ENCODE results near the gene RBM11.

RBM11 gene

GRCh38 chr21:14263879-14264278, 47.9 kb downstream of the RBM11 start:
- H2AFZ ChIP-seq (ENCODE audit: low read depth, low read length), result no peak overlapping the region
- H3K4me2 ChIP-seq (ENCODE audit: insufficient read depth, low read length), result no peak overlapping the region
- no peaks in the 10 kb centered on the region for H4K20me1 ChIP-seq (ENCODE audit: insufficient read depth, low read length)
- no peak overlapping the region for H3K27ac ChIP-seq (ENCODE audit: low read length)
- no peaks in the 10 kb centered on the region for H3K4me1 ChIP-seq (ENCODE audit: insufficient read depth, low read length)
- TF ChIP-seq EZH2 (IDR thresholded peaks at IDR 0.05; ENCODE audit: borderline replicate concordance, low read depth, low read length, severe bottlenecking) (no peak), CTCF (IDR thresholded peaks at IDR 0.05; ENCODE audit: borderline replicate concordance, extremely low read depth, low read length, poor library complexity, severe bottlenecking) (no peak)
- H3K36me3 ChIP-seq (ENCODE audit: insufficient read depth, low read length), result no peaks in the 10 kb centered on the region
- H3K79me2 ChIP-seq (ENCODE audit: insufficient read depth, low read length), result no peaks in the 10 kb centered on the region
- no peak for ATAC-seq (ENCODE audit: insufficient read depth, low read depth)
- H3K9ac ChIP-seq (ENCODE audit: low read depth, low read length), result no peak overlapping the region
- no peaks in the 10 kb centered on the region for H3K9me3 ChIP-seq (ENCODE audit: insufficient read depth, low read length, severe bottlenecking)
- no peaks in the 10 kb centered on the region for H3K27me3 ChIP-seq (ENCODE audit: insufficient read depth, low read length, poor library complexity)
- H3K4me3 ChIP-seq (ENCODE audit: low read depth in 1 of 2, low read length in 2 of 2), result no peak overlapping the region
- DNase-seq, result no peak

- ATAC-seq (ENCODE audit: insufficient read depth, low read depth), result no peak
- no peak for TF ChIP-seq CTCF (IDR thresholded peaks at IDR 0.05; ENCODE audit: borderline replicate concordance, extremely low read depth, low read length, poor library complexity, severe bottlenecking)
- no peak for TF ChIP-seq EZH2 (IDR thresholded peaks at IDR 0.05; ENCODE audit: borderline replicate concordance, low read depth, low read length, severe bottlenecking)
- H3K9ac ChIP-seq (ENCODE audit: low read depth, low read length), result no peak overlapping the region
- no peaks in the 10 kb centered on the region for H3K9me3 ChIP-seq (ENCODE audit: insufficient read depth, low read length, severe bottlenecking)
- H3K36me3 ChIP-seq (ENCODE audit: insufficient read depth, low read length), result no peaks in the 10 kb centered on the region
- H2AFZ ChIP-seq (ENCODE audit: low read depth, low read length), result no peak overlapping the region
- H3K27ac ChIP-seq (ENCODE audit: low read length), result no peak overlapping the region
- no peak overlapping the region for H3K4me2 ChIP-seq (ENCODE audit: insufficient read depth, low read length)
- no peak overlapping the region for H3K4me3 ChIP-seq (ENCODE audit: low read depth in 1 of 2, low read length in 2 of 2)
- H3K27me3 ChIP-seq (ENCODE audit: insufficient read depth, low read length, poor library complexity), result no peaks in the 10 kb centered on the region
- H4K20me1 ChIP-seq (ENCODE audit: insufficient read depth, low read length), result no peaks in the 10 kb centered on the region
- no peaks in the 10 kb centered on the region for H3K79me2 ChIP-seq (ENCODE audit: insufficient read depth, low read length)
- H3K4me1 ChIP-seq (ENCODE audit: insufficient read depth, low read length), result no peaks in the 10 kb centered on the region
- DNase-seq, result no peak
Measured at GRCh38 chr21:14265023-14265422, 49.1 kb downstream of the RBM11 start.

- no peak for DNase-seq
- Histone ChIP-seq H2AFZ (ENCODE audit: low read depth, low read length) (no peak overlapping the region), H4K20me1 (ENCODE audit: insufficient read depth, low read length) (no peaks in the 10 kb centered on the region), H3K9me3 (ENCODE audit: insufficient read depth, low read length, severe bottlenecking) (no peaks in the 10 kb centered on the region), H3K27ac (ENCODE audit: low read length) (no peak overlapping the region), H3K4me1 (ENCODE audit: insufficient read depth, low read length) (no peaks in the 10 kb centered on the region), H3K79me2 (ENCODE audit: insufficient read depth, low read length) (no peaks in the 10 kb centered on the region), H3K27me3 (ENCODE audit: insufficient read depth, low read length, poor library complexity) (no peaks in the 10 kb centered on the region), H3K4me3 (ENCODE audit: low read depth in 1 of 2, low read length in 2 of 2) (no peak overlapping the region), H3K36me3 (ENCODE audit: insufficient read depth, low read length) (no peaks in the 10 kb centered on the region), H3K4me2 (ENCODE audit: insufficient read depth, low read length) (no peak overlapping the region), H3K9ac (ENCODE audit: low read depth, low read length) (no peak overlapping the region)
- no peak for TF ChIP-seq CTCF (IDR thresholded peaks at IDR 0.05; ENCODE audit: borderline replicate concordance, extremely low read depth, low read length, poor library complexity, severe bottlenecking)
- no peak for TF ChIP-seq EZH2 (IDR thresholded peaks at IDR 0.05; ENCODE audit: borderline replicate concordance, low read depth, low read length, severe bottlenecking)
- ATAC-seq (ENCODE audit: insufficient read depth, low read depth), result no peak
Measured at GRCh38 chr21:14267076-14267475, 51.1 kb downstream of the RBM11 start.

GRCh38 chr21:14270631-14271030, 54.7 kb downstream of the RBM11 start:
- TF ChIP-seq CTCF (IDR thresholded peaks at IDR 0.05; ENCODE audit: borderline replicate concordance, extremely low read depth, low read length, poor library complexity, severe bottlenecking) (no peak), EZH2 (IDR thresholded peaks at IDR 0.05; ENCODE audit: borderline replicate concordance, low read depth, low read length, severe bottlenecking) (no peak)
- no peaks in the 10 kb centered on the region for H3K9me3 ChIP-seq (ENCODE audit: insufficient read depth, low read length, severe bottlenecking)
- no peak for DNase-seq
- H3K36me3 ChIP-seq (ENCODE audit: insufficient read depth, low read length), result no peaks in the 10 kb centered on the region
- H2AFZ ChIP-seq (ENCODE audit: low read depth, low read length), result no peak overlapping the region
- no peak overlapping the region for H3K27ac ChIP-seq (ENCODE audit: low read length)
- no peak overlapping the region for H3K4me2 ChIP-seq (ENCODE audit: insufficient read depth, low read length)
- H3K79me2 ChIP-seq (ENCODE audit: insufficient read depth, low read length), result no peaks in the 10 kb centered on the region
- H3K27me3 ChIP-seq (ENCODE audit: insufficient read depth, low read length, poor library complexity), result no peaks in the 10 kb centered on the region
- H4K20me1 ChIP-seq (ENCODE audit: insufficient read depth, low read length), result no peaks in the 10 kb centered on the region
- H3K4me3 ChIP-seq (ENCODE audit: low read depth in 1 of 2, low read length in 2 of 2), result no peak overlapping the region
- no peaks in the 10 kb centered on the region for H3K4me1 ChIP-seq (ENCODE audit: insufficient read depth, low read length)
- no peak overlapping the region for H3K9ac ChIP-seq (ENCODE audit: low read depth, low read length)
- ATAC-seq (ENCODE audit: insufficient read depth, low read depth), result no peak

Data from DND-41 (cell line).